ENCODE data around the gene HDAC9.

The HDAC9 gene

DNA sequence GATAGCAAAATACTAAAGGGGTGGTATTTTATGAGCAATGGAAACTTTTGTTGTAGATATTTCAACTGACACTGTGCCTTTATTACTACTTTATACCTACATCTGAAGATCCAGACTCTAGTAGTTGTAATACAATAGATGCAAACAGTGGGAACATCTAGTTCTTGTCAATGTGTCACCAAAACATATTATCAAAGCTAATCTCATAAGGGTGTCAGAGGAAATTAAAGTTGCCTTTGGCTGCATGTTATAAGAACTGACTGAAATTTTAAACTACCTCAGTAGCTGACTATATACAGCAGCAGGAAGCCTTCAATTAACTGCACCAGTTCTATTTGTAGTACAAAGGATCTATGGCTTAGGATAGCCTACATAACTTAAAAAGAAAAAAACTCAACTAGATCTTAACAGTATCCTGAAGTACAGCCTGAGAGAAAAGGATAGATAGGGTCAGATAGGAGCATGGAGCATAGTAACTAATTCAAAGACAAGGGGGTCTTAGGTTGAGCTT is 30.9 kb downstream of the HDAC9 start:
- FAIRE-seq: no peak

DNA sequence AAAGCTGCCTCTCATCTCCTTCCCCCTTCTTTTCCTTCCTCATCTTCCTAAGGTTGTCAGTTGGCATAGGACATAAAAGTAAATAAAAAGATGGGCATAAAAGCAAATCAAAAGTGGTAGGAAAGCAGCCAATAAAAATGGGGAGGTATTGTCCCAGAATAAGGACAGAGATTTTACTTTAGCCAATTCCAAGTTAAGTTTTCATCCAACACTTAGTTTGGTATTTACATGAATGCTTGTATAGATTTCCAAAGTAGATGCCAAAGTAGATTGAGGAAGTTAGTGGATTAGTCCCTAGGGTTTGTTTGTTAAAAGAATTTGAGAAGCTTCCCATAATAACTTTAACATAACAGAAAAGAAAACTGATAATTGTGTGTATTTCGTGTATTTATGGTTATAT is 33.7 kb downstream of the HDAC9 start:
- FAIRE-seq: no peak

DNA sequence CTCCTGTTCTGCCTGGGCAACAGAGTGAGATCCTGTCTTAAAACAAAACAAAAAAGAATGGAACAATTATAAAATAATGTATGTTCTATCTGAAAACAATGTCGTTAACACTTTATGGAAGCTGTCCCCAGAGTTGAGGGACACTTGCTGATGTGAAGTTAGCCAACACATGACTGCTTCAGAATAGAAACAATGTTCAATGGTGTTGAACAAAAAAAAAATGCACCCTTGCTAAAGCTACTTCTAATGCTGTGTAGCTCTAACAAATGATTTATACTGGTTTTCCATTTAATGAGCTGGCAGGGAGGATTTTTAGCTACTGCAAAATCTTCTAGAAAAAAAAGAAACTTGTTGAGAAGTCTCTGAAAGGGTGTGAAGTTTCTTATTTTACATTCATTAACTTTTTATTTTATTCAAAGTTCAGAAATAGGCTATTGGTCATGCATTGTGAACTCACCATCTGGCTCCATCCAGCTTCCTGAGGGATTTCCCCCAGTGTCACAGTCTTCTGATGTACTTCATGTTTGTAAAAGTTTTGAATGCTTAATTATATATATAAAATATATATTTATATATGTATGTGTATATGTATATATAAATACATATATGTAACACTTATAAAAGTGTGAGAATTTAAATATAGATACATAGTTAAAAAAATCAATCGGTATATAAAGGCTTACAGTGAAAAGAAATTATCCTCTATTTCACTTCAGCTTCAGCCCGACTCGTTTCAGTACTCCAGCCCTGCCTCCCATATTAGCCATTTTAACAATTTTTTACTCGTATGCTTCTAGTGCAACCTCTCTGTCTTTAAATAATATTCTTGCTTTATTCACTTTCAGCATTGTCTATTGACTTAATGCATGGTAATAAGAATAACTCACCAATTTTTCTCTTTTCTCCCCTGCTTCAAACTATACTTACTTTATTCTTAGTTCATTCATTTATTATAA is 35.0 kb downstream of the HDAC9 start:
- no peak for FAIRE-seq

DNA sequence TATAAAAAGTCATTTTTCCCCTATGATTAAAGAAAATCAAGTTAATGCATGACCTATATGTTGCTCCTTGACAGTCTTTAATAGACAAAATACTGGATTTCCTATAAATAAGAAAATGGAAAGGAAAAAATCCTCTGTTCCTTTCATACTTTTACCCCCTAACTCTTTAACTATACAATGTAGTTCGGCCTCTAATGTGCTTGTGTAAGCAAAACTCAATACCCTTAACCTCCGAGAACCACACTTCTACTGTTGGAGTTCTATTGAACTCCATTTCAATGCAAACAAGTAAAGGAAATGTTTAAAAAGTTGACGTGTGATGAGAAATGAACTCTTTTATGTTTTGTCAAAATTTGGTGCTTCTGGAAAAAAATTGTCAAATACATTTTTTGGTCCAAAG is 36.0 kb downstream of the HDAC9 start:
- FAIRE-seq: no peak

DNA sequence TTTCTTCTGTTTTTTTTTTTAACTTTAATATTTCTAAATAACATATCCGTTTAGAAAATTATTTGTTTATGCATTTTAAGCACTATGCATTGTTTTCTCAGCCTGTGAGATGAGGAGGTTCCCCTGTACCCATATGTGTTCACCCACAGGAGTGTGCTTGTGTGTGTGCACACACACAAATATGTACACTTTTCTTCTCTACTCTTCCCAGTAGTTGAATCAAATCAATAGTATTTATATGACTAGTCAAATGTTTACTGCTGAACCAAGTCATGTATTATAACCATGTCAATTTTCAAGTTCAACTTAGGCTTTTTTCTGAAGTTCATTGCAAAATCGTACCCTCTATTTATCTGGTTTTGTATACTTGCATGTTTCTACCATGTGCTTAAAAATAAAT is 37.3 kb downstream of the HDAC9 start:
- no peak for FAIRE-seq

DNA sequence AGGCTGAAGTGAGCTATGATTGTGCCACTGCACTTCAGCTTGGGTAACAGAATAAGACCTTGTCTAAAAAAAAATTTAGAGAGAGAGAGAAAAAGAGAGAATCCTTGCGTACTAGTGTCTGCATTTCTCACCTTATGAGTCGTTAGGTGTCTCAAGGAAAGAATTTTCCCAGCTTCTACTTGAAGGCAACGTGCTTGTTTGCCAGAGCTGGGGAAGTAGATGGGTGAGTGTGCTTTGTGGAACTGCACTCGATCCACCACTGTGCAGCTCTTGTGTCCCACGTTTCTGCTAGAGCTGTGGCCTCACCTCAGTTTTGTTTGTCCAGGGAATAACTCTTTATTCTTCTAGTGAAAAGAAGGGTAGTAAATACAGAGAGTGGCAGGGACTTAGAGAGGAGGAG is 38.9 kb downstream of the HDAC9 start:
- no peak for FAIRE-seq

DNA sequence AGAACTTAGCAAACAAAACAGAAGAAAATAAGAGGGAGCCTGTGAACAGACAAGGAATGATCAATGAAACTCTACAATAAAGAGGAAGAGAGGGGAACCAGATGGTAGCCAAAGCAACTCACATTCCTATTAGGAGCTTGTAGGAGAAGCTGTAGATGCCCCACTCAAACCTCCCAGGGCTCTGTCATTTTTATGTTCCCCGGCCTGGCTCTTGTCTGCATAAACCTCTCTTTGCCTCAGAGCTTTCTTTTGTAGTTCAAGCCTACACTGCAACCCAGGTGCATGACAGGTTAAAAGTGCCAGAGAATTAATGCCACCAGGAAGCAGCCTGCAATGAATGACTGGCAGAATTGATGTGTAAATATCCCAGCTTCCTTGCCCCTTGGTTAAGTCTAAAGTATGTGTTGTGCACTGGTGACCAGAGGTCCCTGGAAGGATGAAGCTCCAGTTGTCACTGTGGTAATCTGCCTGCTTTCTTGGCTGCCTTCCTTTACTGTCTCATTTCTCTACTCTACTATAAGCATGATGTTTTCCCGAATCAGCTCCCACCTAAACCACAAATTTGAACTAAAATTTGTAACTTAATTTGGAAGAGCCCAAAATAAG is 40.4 kb downstream of the HDAC9 start:
- no peak for FAIRE-seq

DNA sequence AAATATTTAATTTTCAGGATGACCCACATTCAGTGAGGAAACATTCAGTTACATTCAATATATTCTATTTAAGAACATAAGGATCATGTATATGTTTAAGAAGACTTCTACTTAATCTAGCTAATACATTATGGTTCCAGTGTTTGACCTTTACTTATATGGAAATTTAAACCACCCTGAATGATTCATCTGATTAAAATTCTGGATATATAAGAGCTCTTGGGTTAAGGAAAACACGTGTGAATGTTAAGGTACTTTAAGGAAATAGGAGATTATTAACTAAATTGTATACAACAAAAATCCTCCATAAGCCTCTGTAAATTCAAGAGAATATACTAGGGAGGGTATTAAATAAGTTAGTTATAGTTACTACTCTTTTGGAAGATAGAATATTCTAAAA is 40.9 kb downstream of the HDAC9 start:
- peak; percentile 41 for FAIRE-seq

DNA sequence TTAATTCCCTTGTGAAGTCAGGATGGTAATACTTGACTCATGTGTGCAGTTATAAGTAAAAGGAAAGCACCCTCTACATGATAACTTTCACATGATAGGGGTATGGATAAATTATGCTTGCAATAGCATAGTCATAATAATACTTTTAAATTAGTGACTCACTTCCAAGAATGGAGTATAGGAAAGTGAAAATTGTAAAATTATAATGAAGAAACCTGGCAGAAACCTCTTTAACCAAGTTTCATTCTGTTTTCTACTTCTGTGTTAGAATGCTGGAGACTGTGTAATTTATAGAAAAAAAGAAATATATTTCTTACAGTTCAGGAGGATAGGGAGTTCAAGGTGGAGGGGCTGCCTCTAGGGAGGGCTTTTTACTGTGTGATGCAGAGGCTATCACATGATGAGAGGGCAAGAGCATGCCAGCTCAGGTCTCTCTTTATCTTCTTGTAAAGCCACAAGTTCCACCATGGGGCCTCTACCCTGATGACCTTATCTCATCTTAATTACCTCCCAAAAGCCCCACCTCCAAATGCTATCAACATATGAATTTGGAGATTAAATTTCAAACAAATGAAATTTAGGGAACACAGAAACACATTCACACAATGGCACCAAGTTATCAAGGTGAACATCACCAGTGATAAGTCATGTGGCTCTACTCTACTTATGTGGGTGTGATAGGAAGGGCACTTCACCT is 43.2 kb downstream of the HDAC9 start:
- no peak for FAIRE-seq

DNA sequence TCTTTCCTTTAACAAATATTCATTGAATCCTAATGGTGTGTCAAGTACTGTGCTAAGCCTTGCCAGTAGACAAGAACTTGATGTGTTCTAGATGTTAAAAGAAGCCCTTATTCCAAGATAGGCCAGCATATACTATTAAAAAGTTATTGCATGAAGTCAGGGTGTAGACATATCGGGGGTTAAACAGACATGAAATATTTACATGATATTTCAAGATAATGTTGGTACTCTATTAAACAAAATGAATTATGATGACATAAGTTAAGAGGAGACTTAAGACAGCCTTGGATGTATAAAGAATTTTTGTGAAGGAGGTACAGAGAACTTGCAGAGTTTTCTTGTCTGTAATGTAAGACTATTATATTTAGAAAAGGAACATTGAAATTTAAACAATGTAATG is 44.8 kb downstream of the HDAC9 start:
- FAIRE-seq: no peak

DNA sequence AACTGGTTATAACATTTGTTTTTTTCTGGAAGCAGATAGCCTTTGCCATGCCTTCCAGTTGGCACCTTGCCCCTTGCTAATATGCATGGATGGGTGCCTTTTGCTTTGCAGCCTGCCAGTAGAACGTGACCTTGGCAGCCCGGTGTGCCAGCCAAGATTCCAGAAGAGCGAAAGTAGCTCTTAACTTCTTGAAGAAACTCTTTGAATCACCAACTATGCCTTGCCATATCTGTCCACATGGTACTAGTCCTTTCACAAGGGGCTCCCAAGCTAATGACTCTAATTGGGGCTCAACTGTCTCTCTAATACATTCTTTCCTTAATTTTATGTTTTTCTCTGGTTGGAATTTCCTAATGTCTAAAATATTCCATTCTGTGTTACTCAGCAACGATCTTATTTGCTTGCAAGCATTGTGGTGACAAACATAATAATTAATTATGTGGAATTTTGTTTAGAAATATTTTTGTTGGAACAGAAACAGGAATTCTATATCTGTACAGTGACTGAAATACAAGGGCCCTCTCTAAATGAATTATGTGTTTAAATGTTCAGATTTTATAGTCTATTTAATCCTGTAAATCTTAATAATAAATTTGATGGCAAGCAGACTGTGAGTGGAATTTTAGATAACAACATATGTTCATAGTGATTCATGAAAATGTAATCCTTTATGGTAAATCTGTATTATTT is 45.8 kb downstream of the HDAC9 start:
- no peak for FAIRE-seq

DNA sequence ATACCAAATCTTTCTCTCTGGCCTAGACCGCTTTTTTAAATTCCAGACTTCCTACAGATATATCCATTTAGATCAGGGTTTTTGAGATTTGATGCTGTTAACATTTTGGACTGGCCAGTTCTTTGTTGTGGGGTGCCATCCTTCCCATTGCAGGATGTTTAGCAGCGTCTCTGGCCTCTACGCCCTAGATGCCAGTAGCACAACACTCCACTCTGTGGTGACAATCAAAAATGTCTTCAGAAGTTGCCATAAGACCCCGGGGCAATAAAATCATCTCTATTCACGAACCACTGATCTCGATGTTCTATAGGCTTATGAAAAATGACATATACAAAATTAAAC is 46.3 kb downstream of the HDAC9 start:
- FAIRE-seq: no peak

DNA sequence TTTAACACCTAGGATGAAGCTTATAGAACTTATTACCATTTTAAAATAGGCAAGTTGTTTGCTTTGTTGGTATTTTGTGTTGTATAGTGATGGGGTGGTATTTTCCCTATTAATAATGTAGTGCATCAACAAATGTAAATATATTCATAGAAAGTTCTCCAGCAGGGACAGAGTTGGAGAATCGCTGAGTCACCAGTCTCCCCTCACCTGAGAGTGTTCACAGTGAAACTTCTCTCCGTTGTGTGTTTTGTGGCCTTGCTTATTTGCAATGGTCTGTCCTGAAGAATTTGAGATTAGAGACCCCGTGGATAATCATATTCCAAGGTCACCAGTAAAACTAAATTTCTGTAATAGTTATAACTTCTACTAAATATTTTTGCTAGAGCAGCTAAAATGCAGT is 51.0 kb downstream of the HDAC9 start:
- FAIRE-seq: no peak

DNA sequence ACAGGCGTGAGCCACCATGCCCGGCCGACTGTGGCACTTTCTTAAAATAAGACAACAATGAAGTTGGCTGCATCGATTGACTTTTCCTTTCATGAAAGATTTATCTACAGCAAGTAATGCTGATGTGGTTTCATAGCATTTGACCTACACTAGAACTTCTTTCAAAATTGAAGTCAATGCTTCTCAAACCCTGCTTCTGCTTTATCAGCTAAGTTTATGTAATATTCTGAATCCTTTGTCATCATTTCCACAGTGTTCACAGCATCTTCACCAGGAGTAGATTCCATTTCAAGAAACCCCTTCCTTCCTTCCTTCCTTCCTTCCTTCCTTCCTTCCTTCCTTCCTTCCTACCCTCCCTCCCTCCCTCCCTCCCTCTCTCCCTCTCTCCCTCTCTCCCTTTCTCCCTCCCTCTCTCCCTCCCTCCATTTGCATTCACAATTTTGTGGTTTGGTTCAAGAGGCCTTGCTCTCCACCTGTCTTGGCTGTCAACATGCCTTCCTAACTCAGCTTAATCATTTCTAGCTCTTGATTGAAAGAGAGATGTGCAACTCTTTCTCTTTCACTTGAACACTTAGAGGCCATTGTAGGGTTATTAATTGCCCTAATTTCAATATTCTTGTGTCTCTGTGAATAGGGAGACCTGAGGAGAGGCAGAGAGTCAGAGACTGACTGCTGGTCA is 52.1 kb downstream of the HDAC9 start:
- no peak for FAIRE-seq

DNA sequence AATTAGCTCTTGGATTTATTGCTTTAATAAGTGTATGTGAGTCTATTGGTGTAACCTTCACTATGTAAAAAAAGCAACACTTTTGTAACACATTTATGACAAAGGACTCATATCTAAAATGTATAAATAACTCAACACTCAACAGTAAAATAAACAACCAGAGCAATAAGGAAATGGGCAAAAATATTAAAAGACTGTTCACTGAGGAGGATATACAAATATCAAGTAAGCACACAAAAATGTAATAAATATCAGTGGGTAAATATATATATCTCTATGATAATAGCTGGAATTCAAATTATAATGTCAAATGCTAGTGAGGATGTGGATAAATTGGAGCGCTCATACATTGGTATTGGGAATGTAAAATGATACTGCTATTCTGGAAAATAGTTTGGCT is 53.0 kb downstream of the HDAC9 start:
- no peak for FAIRE-seq

DNA sequence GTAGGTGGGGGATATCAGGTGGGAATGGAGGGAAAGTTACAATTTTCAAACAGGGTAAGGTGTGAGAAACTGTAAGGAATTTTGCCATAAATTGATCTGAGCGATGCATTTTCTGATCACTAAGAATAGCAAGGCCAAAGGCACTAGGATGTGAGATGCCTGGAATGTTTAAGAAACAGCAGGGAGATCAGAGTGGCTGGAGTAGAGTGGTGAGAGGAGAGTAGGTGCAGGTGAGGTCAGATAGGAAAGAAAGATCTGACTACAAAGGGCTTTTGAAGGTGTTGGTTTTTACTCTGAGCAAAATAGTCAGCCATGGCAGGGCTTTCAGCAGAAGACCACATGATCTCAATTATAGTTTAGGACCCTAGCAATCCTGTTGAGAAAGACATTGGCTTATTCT is 55.0 kb downstream of the HDAC9 start:
- FAIRE-seq: no peak

DNA sequence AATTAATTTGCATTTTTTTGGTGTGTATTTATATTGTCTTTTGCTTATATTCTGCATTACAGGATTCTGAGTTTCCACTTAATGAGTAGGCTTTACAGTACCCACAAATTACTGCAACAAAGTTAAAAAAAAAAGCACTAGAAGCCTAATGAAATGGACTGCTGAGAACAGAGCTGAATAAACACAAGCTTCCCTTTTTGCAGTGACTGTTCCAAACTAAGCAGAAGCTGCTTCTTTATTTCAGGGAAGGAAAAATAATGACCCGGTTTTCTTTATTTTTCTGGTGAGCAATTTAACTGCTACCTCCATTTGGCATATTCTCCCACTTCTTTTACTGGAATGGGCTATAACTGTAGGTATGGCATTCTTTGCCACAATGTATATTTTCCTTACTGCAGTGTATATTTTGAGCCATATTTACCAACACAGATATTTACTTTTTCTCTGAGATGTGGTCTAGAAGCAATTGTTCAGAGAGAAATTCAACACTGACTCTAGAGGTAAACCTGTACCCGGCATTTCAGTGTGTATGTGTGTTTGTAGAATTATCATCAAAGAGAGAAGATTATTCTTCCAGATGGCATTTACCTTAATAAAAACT is 56.9 kb downstream of the HDAC9 start:
- FAIRE-seq: no peak

DNA sequence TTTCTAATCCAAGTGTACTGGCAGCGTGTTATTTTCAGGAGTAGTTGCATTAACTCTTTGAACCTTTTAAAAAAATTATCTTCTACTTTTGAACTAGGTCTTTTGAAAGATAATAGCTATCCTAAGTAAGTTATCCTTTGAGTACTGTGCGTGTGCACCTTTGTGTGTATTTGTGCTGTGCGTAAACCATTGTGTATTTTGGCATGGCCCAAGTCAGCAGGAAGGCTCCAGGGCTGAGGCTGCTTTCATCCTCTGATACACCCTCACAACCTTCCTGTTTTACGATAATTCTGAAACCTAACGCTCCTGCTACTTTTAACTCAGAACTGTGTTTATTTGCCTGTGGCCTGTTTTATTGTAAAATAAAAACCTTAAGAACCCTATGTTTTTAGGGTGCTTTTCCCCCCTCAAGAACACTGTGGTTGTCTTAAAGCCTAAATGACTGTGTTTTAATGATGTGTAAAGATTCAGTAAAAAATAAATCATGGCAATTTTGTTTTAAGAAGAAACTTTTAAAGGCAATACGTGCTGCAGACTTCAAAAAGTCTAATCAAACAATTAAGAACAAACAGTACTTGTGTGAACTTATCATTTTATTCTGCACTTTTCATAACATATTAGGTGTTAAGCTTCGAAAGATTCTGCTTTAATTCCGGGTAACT is 57.5 kb downstream of the HDAC9 start:
- FAIRE-seq: peak; percentile 66

DNA sequence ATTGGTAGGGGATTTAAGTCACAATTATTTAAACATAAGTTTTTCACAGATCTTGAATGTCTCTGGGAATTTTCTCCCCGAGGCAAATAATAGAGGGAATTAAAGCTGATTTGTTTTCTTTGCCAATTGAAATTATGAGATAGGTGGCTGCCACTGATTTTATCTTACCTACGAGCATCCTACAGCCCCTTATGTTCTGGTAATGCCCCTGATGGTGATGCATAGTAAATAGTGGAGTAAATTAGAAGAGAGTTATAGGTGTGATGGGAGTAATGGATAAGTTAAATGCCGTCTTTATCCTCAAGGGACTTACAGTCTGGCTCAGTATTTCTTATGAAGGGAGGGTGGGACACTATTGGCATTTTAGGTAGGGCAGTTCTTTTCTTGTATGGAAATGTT is 58.1 kb downstream of the HDAC9 start:
- no peak for FAIRE-seq

DNA sequence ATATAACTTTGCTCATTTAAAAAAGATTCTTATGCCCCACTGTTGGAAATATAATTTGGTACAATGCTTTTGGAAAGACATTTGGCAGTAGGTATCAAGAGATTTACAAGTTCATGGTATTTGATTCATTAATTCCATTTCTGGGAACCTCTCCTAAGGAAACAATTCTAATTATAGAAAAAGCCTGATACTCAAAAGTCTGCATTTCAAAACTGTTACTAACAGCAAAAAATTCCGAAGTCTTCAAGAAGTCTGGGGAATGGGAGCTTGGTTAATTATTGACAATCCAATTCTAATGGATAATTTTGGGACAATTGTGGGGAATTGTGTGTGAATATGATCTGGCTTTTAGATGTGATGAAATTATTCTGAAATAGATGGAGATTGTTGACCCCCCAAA is 59.6 kb downstream of the HDAC9 start:
- FAIRE-seq: no peak

DNA sequence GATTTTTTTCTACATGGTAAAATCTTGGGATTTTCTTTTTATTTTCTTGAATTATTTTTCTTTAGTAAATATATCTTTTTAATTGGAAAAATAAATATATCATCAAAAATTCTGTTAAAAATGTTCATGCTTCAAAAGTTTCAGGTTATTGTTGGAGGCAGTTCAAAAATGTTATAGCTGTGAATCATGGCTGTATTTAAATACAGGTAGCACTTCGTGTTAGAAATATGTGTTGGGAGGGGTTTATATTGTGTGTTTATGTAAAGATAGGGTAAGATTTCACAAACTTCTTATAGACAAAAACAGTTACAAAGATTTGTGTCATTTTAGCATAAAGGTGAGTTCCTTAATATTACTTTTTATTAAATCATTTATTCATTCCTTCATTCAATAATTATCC is 60.4 kb downstream of the HDAC9 start:
- no peak for FAIRE-seq

DNA sequence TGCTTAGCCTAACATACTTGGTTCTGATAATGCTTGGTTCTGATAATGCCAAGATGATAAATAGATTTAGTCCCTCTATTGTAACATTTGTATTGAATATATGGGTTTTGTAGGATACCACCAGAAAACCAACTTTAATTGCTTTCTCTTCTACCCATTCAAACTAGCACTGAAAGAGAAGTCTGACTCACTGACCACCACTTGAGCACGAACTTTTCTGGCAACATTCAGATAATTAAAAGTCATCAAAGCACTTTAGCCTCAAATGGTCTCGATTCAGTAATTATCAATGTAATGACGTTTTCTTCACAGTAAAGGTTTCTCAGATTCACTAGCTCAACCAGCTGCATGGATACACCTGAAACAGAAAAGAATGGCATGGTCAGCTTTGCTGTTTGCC is 63.0 kb downstream of the HDAC9 start:
- no peak for FAIRE-seq
